ENCODE results near the gene SYT12.

Gene SYT12

GRCh38 chr11:67050139-67050538, 27.2 kb downstream of the SYT12 start:
- TF ChIP-seq CTCF (IDR thresholded peaks at IDR 0.05; ENCODE audit: insufficient read depth, low read length, poor library complexity, severe bottlenecking) (no peak), EZH2phosphoT487 (conservative IDR thresholded peaks at IDR 0.05; ENCODE audit: low read length) (no peak)
- H4K20me1 ChIP-seq (ENCODE audit: low read depth, low read length) = no peaks in the 10 kb centered on the region
- no peaks in the 10 kb centered on the region for H3K36me3 ChIP-seq (ENCODE audit: low read length)
- no peak overlapping the region for H3K4me2 ChIP-seq (ENCODE audit: low read depth, low read length, poor library complexity, severe bottlenecking)
- no peaks in the 10 kb centered on the region for H3F3A ChIP-seq (ENCODE audit: insufficient read depth)
- no peak overlapping the region for H3K27ac ChIP-seq (ENCODE audit: low read depth, low read length)
- H3K9me2 ChIP-seq (replicated peaks; ENCODE audit: insufficient read depth, low read length) = no peaks in the 10 kb centered on the region
- no peaks in the 10 kb centered on the region for H3K27me3 ChIP-seq (ENCODE audit: low read length)
- H3K9ac ChIP-seq (ENCODE audit: low read length) = no peak overlapping the region
- no peaks in the 10 kb centered on the region for H3K9me3 ChIP-seq (ENCODE audit: insufficient read depth, low read length)
- H3K79me2 ChIP-seq (ENCODE audit: insufficient read depth, low read length) = no peaks in the 10 kb centered on the region
- no peak overlapping the region for H2AFZ ChIP-seq (ENCODE audit: low read depth, low read length, severe bottlenecking)
- H3K4me3 ChIP-seq (ENCODE audit: insufficient read depth, low read length, poor library complexity, severe bottlenecking) = no peak overlapping the region

- no peak for TF ChIP-seq EZH2phosphoT487 (conservative IDR thresholded peaks at IDR 0.05; ENCODE audit: low read length)
- TF ChIP-seq CTCF (IDR thresholded peaks at IDR 0.05; ENCODE audit: insufficient read depth, low read length, poor library complexity, severe bottlenecking) = no peak
- Histone ChIP-seq H3K27ac (ENCODE audit: low read depth, low read length) (no peak overlapping the region), H2AFZ (ENCODE audit: low read depth, low read length, severe bottlenecking) (no peak overlapping the region), H3F3A (ENCODE audit: insufficient read depth) (no peaks in the 10 kb centered on the region), H4K20me1 (ENCODE audit: low read depth, low read length) (no peaks in the 10 kb centered on the region), H3K9me2 (replicated peaks; ENCODE audit: insufficient read depth, low read length) (no peaks in the 10 kb centered on the region), H3K27me3 (ENCODE audit: low read length) (no peaks in the 10 kb centered on the region), H3K79me2 (ENCODE audit: insufficient read depth, low read length) (no peaks in the 10 kb centered on the region), H3K9ac (ENCODE audit: low read length) (no peak overlapping the region), H3K36me3 (ENCODE audit: low read length) (no peaks in the 10 kb centered on the region), H3K4me2 (ENCODE audit: low read depth, low read length, poor library complexity, severe bottlenecking) (no peak overlapping the region), H3K9me3 (ENCODE audit: insufficient read depth, low read length) (no peaks in the 10 kb centered on the region), H3K4me3 (ENCODE audit: insufficient read depth, low read length, poor library complexity, severe bottlenecking) (no peak overlapping the region)
Measured at GRCh38 chr11:67051180-67051893, 28.4 kb downstream of the SYT12 start.

- H3K9me2 ChIP-seq (replicated peaks; ENCODE audit: insufficient read depth, low read length) = no peaks in the 10 kb centered on the region
- H3K9me3 ChIP-seq (ENCODE audit: insufficient read depth, low read length) = no peaks in the 10 kb centered on the region
- H3K9ac ChIP-seq (ENCODE audit: low read length) = no peak overlapping the region
- no peaks in the 10 kb centered on the region for H3K27me3 ChIP-seq (ENCODE audit: low read length)
- no peaks in the 10 kb centered on the region for H4K20me1 ChIP-seq (ENCODE audit: low read depth, low read length)
- H3K4me3 ChIP-seq (ENCODE audit: insufficient read depth, low read length, poor library complexity, severe bottlenecking) = no peak overlapping the region
- H3K36me3 ChIP-seq (ENCODE audit: low read length) = no peaks in the 10 kb centered on the region
- H3K4me2 ChIP-seq (ENCODE audit: low read depth, low read length, poor library complexity, severe bottlenecking) = no peak overlapping the region
- TF ChIP-seq EZH2phosphoT487 (conservative IDR thresholded peaks at IDR 0.05; ENCODE audit: low read length) (no peak), CTCF (IDR thresholded peaks at IDR 0.05; ENCODE audit: insufficient read depth, low read length, poor library complexity, severe bottlenecking) (no peak)
- H3F3A ChIP-seq (ENCODE audit: insufficient read depth) = no peaks in the 10 kb centered on the region
- no peaks in the 10 kb centered on the region for H3K79me2 ChIP-seq (ENCODE audit: insufficient read depth, low read length)
- no peak overlapping the region for H3K27ac ChIP-seq (ENCODE audit: low read depth, low read length)
- no peak overlapping the region for H2AFZ ChIP-seq (ENCODE audit: low read depth, low read length, severe bottlenecking)
Measured at GRCh38 chr11:67051945-67052488, 29.1 kb downstream of the SYT12 start.

All from SU-DHL-6 (cell line).